NCI-H774 (cell line): ENCODE data around the gene MKI67.
"Not testable (repeated sequence)": the region's sequence is repeated elsewhere in the genome, so short reads cannot be mapped to it uniquely, and the experiment has no call there.

Experiments
- DNase-seq: peaks from one replicate; lab custom pipeline; 2025; lab: John Stamatoyannopoulos, UW

MKI67 gene

GRCh38 chr10:128147669-128148068 lies 21.4 kb upstream of the MKI67 start:
- no peak for DNase-seq

- no peak for DNase-seq
These were observed 20.8 kb upstream of the MKI67 start for GRCh38 chr10:128147064-128147463.

- no peak for DNase-seq
These were observed 18.3 kb upstream of the MKI67 start for GRCh38 chr10:128144547-128144946.

- no peak for DNase-seq
These were observed 17.3 kb upstream of the MKI67 start for GRCh38 chr10:128143531-128143930.

GRCh38 chr10:128140425-128140824 lies 14.2 kb upstream of the MKI67 start:
- DNase-seq, result no peak

- not testable (repeated sequence) for DNase-seq
These were observed 12.2 kb upstream of the MKI67 start for GRCh38 chr10:128138429-128138828.

GRCh38 chr10:128137877-128138276 lies 11.7 kb upstream of the MKI67 start:
- no peak for DNase-seq

GRCh38 chr10:128130051-128130450 lies 3.8 kb upstream of the MKI67 start:
- DNase-seq, result no peak

GRCh38 chr10:128128582-128128981 lies 2.4 kb upstream of the MKI67 start:
- DNase-seq, result no peak

GRCh38 chr10:128125416-128125943 lies 743 bp downstream of the MKI67 start:
- no peak for DNase-seq

- DNase-seq, result no peak
These were observed 1.3 kb downstream of the MKI67 start for GRCh38 chr10:128124813-128125403.

GRCh38 chr10:128123846-128124245 lies 2.4 kb downstream of the MKI67 start:
- no peak for DNase-seq

GRCh38 chr10:128122931-128123330 lies 3.3 kb downstream of the MKI67 start:
- no peak for DNase-seq

- DNase-seq, result no peak
These were observed 4.3 kb downstream of the MKI67 start for GRCh38 chr10:128121750-128122412.

GRCh38 chr10:128116851-128117615 lies 9.2 kb downstream of the MKI67 start:
- DNase-seq, result no peak

- no peak for DNase-seq
These were observed 10.0 kb downstream of the MKI67 start for GRCh38 chr10:128116187-128116586.

- DNase-seq, result no peak
These were observed 10.9 kb downstream of the MKI67 start for GRCh38 chr10:128115356-128115755.

- DNase-seq, result no peak
These were observed 11.3 kb downstream of the MKI67 start for GRCh38 chr10:128114901-128115300.

GRCh38 chr10:128113026-128113425 lies 13.2 kb downstream of the MKI67 start:
- DNase-seq, result no peak

- DNase-seq, result no peak
These were observed 14.5 kb downstream of the MKI67 start for GRCh38 chr10:128111696-128112095.

GRCh38 chr10:128110339-128110738 lies 15.9 kb downstream of the MKI67 start:
- no peak for DNase-seq

- DNase-seq, result no peak
These were observed 16.5 kb downstream of the MKI67 start for GRCh38 chr10:128109707-128110106.

GRCh38 chr10:128105383-128105782 lies 20.8 kb downstream of the MKI67 start:
- DNase-seq, result no peak
